SK-N-SH (cell line): ENCODE data around the gene TPRA1. TPM values are rescaled to one million over a fixed set of nuclear protein-coding genes. Genes with fewer than 3 reads are reported as not detected.

Experiments
- CTCF ChIA-PET: fragments of 300-600, 350-600 bp; formaldehyde crosslinking; extraction: SDS; loops from one replicate; lab custom pipeline; 2021; lab: Yijun Ruan, JAX
- POLR2A ChIA-PET: fragments of 350-600 bp; sonication (Branson Sonifier 250); formaldehyde crosslinking; extraction: SDS; loops from one replicate; lab custom pipeline; 2020; ENCODE audit warnings: antibody characterized with exemption, inconsistent platforms; lab: Yijun Ruan, JAX
- DNase-seq: peaks from one replicate; pipeline ENCODE4 v3.0.0; 2012
- H2AFZ ChIP-seq: fragments of 200-600 bp; sonication (generic); 2 replicates; pipeline ENCODE4 v1.8.1; 2016; ENCODE audit warnings: antibody characterized with exemption, mild to moderate bottlenecking, low read depth
- H3F3A ChIP-seq: fragments of 200-600 bp; sonication (generic); replicated peaks from 2 replicates; pipeline ENCODE3; 2016; ENCODE audit warnings: antibody characterized with exemption, mild to moderate bottlenecking; ENCODE audit not compliant: insufficient read depth
- H3K27ac ChIP-seq, 2 experiments: fragments of 200-500 bp in 1 of 2; fragments of 200-600 bp in 1 of 2; sonication (Bioruptor generic) in 1 of 2; sonication (generic), shearing (Covaris generic) in 1 of 2; 2 replicates each; pipeline versions ENCODE4 v1.5.1 to v1.6.1; 2014 to 2016; ENCODE audit warnings: low read depth in 2 of 2, inconsistent platforms in 1 of 2, low read length in 1 of 2, mild to moderate bottlenecking in 1 of 2, mixed read lengths in 1 of 2
- H3K27me3 ChIP-seq: fragments of 200-600 bp; sonication (generic), shearing (Covaris generic); 2 replicates; pipeline ENCODE4 v1.6.1; 2016; ENCODE audit warnings: mixed run types; ENCODE audit not compliant: insufficient read depth
- H3K36me3 ChIP-seq, 2 experiments: fragments of 200-500 bp in 1 of 2; fragments of 200-600 bp in 1 of 2; sonication (Bioruptor generic) in 1 of 2; sonication (generic) in 1 of 2; replicated peaks in 1 of 2; 2 replicates each; pipeline versions ENCODE3 to v1.5.1; 2014 to 2016; ENCODE audit warnings: low read length in 1 of 2, mild to moderate bottlenecking in 1 of 2; ENCODE audit not compliant: insufficient read depth in 2 of 2, control insufficient read depth in 1 of 2
- H3K4me1 ChIP-seq, 2 experiments: fragments of 200-500 bp in 1 of 2; fragments of 200-600 bp in 1 of 2; sonication (Bioruptor generic) in 1 of 2; sonication (generic), shearing (Covaris generic) in 1 of 2; 2 replicates each; pipeline versions ENCODE4 v1.5.1 to v1.6.1; 2014 to 2016; ENCODE audit warnings: low read depth in 1 of 2, low read length in 1 of 2, mixed run types in 1 of 2; ENCODE audit not compliant: insufficient read depth in 2 of 2, control insufficient read depth in 1 of 2
- H3K4me2 ChIP-seq: fragments of 200-600 bp; sonication (generic), shearing (Covaris generic); 2 replicates; pipeline ENCODE4 v1.6.1; 2017; ENCODE audit warnings: mixed run types
- H3K4me3 ChIP-seq, 2 experiments: fragments of 200-500 bp in 1 of 2; fragments of 200-600 bp in 1 of 2; sonication (Bioruptor generic) in 1 of 2; sonication (generic), shearing (Covaris generic) in 1 of 2; 2 replicates each; pipeline versions ENCODE4 v1.5.1 to v1.8.1; 2014 to 2016; ENCODE audit warnings: low read depth in 2 of 2, inconsistent platforms in 1 of 2, low read length in 1 of 2, mild to moderate bottlenecking in 1 of 2, mixed read lengths in 1 of 2, moderate library complexity in 1 of 2
- H3K79me2 ChIP-seq: fragments of 200-600 bp; sonication (generic); 2 replicates; pipeline ENCODE4 v1.8.1; 2017; ENCODE audit warnings: mild to moderate bottlenecking; ENCODE audit not compliant: insufficient read depth
- H3K9ac ChIP-seq: fragments of 200-600 bp; sonication (generic); 2 replicates; pipeline ENCODE4 v1.6.1; 2017; ENCODE audit warnings: mixed run types
- H3K9me2 ChIP-seq: fragments of 200-600 bp; sonication (generic); 2 replicates; pipeline ENCODE4 v1.6.1; 2017; ENCODE audit warnings: mixed run types
- H3K9me3 ChIP-seq: fragments of 200-600 bp; sonication (generic); 2 replicates; pipeline ENCODE4 v1.6.1; 2017; ENCODE audit warnings: mixed run types, mild to moderate bottlenecking, moderate library complexity
- H4K20me1 ChIP-seq: fragments of 200-600 bp; sonication (generic); 2 replicates; pipeline ENCODE4 v1.6.1; 2017; ENCODE audit warnings: mild to moderate bottlenecking, mixed run types; ENCODE audit not compliant: insufficient read depth
- CHD2 ChIP-seq: fragments of 150-350 bp; IDR thresholded peaks from 2 replicates; pipeline ENCODE4 v1.6.1; 2018; ENCODE audit warnings: low read length; ENCODE audit not compliant: partially characterized antibody
- EP300 ChIP-seq, 2 experiments: IDR thresholded peaks; 2 replicates each; pipeline versions ENCODE4 v1.4.0 to v1.6.1; 2012; ENCODE audit warnings: borderline replicate concordance in 1 of 2, low read depth in 1 of 2, low read length in 1 of 2
- EZH2phosphoT487 ChIP-seq: fragments of 200-600 bp; sonication (generic); IDR thresholded peaks from 2 replicates; pipeline ENCODE4 v1.6.1; 2017; ENCODE audit warnings: low read depth, mixed run types, mild to moderate bottlenecking, antibody characterized with exemption, moderate library complexity, borderline replicate concordance
- FOXJ3 ChIP-seq: sonication (generic); formaldehyde crosslinking; IDR thresholded peaks from 2 replicates; pipeline ENCODE4 v1.5.1; 2020; ENCODE audit warnings: mild to moderate bottlenecking, missing genetic modification reagents
- FOXM1 ChIP-seq: IDR thresholded peaks from 2 replicates; pipeline ENCODE4 v1.4.0; 2012; ENCODE audit warnings: low read depth, mild to moderate bottlenecking
- GABPA ChIP-seq: IDR thresholded peaks from 2 replicates; pipeline ENCODE4 v1.4.0; 2012; ENCODE audit warnings: low read depth, mild to moderate bottlenecking
- GATA2 ChIP-seq: sonication (generic); formaldehyde crosslinking; IDR thresholded peaks from 2 replicates; pipeline ENCODE4 v1.5.0; 2020; ENCODE audit warnings: mild to moderate bottlenecking, missing genetic modification reagents
- IRF3 ChIP-seq: fragments of 150-350 bp; IDR thresholded peaks from 2 replicates; pipeline ENCODE4 v1.6.1; 2016; ENCODE audit warnings: mild to moderate bottlenecking, low read depth, low read length
- MEF2A ChIP-seq: IDR thresholded peaks from 2 replicates; pipeline ENCODE4 v1.4.0; 2012; ENCODE audit warnings: low read depth, borderline replicate concordance
- PBX3 ChIP-seq: IDR thresholded peaks from 2 replicates; pipeline ENCODE4; 2012
- RCOR1 ChIP-seq: fragments of 150-350 bp; IDR thresholded peaks from 2 replicates; pipeline ENCODE4 v1.6.1; 2017; ENCODE audit warnings: antibody characterized with exemption, low read length
- RFX5 ChIP-seq: IDR thresholded peaks from 2 replicates; pipeline ENCODE4 v1.6.1; 2012; ENCODE audit warnings: mild to moderate bottlenecking, improper control_type of control experiment, low read length
- TAF1 ChIP-seq: IDR thresholded peaks from 2 replicates; pipeline ENCODE4 v1.6.1; 2012; ENCODE audit warnings: low read depth, mild to moderate bottlenecking, low read length, moderate library complexity, borderline replicate concordance
- TEAD4 ChIP-seq: IDR thresholded peaks from 2 replicates; pipeline ENCODE4 v1.4.0; 2012; ENCODE audit warnings: mild to moderate bottlenecking, borderline replicate concordance; ENCODE audit not compliant: insufficient read depth
- WGBS: methylation state at CpG from one replicate; pipeline ENCODE4 v1.1.6; 2017; ENCODE audit warnings: low lambda C conversion rate; 5-methylcytosine and 5-hydroxymethylcytosine counted together
- polyA plus RNA-seq, 3 experiments: library from polyadenylated mRNA; depleted of rRNA; stranded (reverse); fragments of >200 nt; gene quantifications; 2 replicates each; pipeline ENCODE4 v1.2.3, GENCODE V29; 2012
- TF ChIP-seq, protein P1 (sequence below): IDR thresholded peaks from 2 replicates; pipeline ENCODE4 v1.6.1; 2012; ENCODE audit warnings: mild to moderate bottlenecking, low read depth, low read length, moderate library complexity
- TF ChIP-seq, protein P2 (sequence below): fragments of 200-600 bp; sonication (generic); IDR thresholded peaks from 2 replicates; pipeline ENCODE4 v1.6.1; 2017; ENCODE audit warnings: antibody characterized with exemption, mild to moderate bottlenecking, moderate library complexity

TPRA1 gene
- polyA plus RNA-seq, 1 of the 3 experiments (the other 2 are of a cell fraction): 26.3 TPM

GRCh38 chr3:127552038-127552437 is 38.5 kb downstream of the TPRA1 start:
- Histone ChIP-seq H3K9me3 (no peaks in the 10 kb centered on the region), H3K27ac (peak overlapping the region in 1 of 2 experiments; percentile 62; a peak in 2 of 4 replicates), H3K9ac (no peak overlapping the region), H4K20me1 (no peaks in the 10 kb centered on the region), H2AFZ (no peak overlapping the region), H3K9me2 (no peaks in the 10 kb centered on the region), H3F3A (no peaks in the 10 kb centered on the region), H3K4me2 (no peak overlapping the region), H3K4me3 (no peak overlapping the region), H3K79me2 (no peaks in the 10 kb centered on the region), H3K36me3 (no peaks in the 10 kb centered on the region), H3K27me3 (no peaks in the 10 kb centered on the region), H3K4me1 (peaks cover 0 to 33% of the 10 kb centered on the region in 2 experiments; a peak in 2 of 4 replicates)
- peak; percentile 82 for DNase-seq
- POLR2A ChIA-PET: interaction anchor here (0.7 kb wide), 1 partner anchor 16 kb away, joined by 3 read pairs; no protein-coding TSS in a partner anchor
- TF ChIP-seq IRF3 (no peak), FOXJ3 (CRISPR knock-in tag) (peak; percentile 37; the same call in 1 of the 2 replicates), GATA2 (CRISPR knock-in tag) (peak; percentile 58), RCOR1 (peak; percentile 88), EP300 (IDR thresholded peaks at IDR 0.05; ENCODE audit: borderline replicate concordance in 1 of 2, low read depth in 1 of 2, low read length in 1 of 2) (peak in 1 of 2 experiments; percentile 76; a peak in 2 of 4 replicates), TEAD4 (no peak), CHD2 (peak; percentile 81)
- CTCF ChIA-PET: interaction anchor here (1.1 to 3.9 kb wide), 4 partner anchors 8 to 800 kb away, joined by 3 to 24 read pairs (median 4); no protein-coding TSS in a partner anchor
- WGBS: 8% methylated on average over 1 of the region's 1 CpG

GRCh38 chr3:127551178-127551577 is 39.4 kb downstream of the TPRA1 start:
- H3K4me3 ChIP-seq: no peak overlapping the region
- POLR2A ChIA-PET: no interaction called here
- H4K20me1 ChIP-seq: no peaks in the 10 kb centered on the region
- no peak overlapping the region for H2AFZ ChIP-seq
- no peak overlapping the region for H3K4me2 ChIP-seq
- H3K36me3 ChIP-seq: no peaks in the 10 kb centered on the region
- DNase-seq: no peak
- peaks cover 0 to 39% of the 10 kb centered on the region in 2 experiments; a peak in 2 of 4 replicates for H3K4me1 ChIP-seq
- H3K9ac ChIP-seq: no peak overlapping the region
- WGBS: 96% methylated on average over 4 of the region's 7 CpGs
- no peaks in the 10 kb centered on the region for H3K79me2 ChIP-seq
- H3K27ac ChIP-seq: peak overlapping the region in 1 of 2 experiments; percentile 62; a peak in 2 of 4 replicates
- no peaks in the 10 kb centered on the region for H3K9me3 ChIP-seq
- CTCF ChIA-PET: interaction anchor here (0.7 to 3.9 kb wide), 5 partner anchors 15 to 871 kb away, joined by 3 to 24 read pairs (median 3); no protein-coding TSS in a partner anchor
- H3K9me2 ChIP-seq: no peaks in the 10 kb centered on the region
- no peaks in the 10 kb centered on the region for H3K27me3 ChIP-seq
- no peaks in the 10 kb centered on the region for H3F3A ChIP-seq
- TF ChIP-seq MEF2A (no peak), GABPA (no peak), GATA2 (CRISPR knock-in tag) (no peak), TAF1 (no peak), EZH2phosphoT487 (no peak), RFX5 (no peak), FOXM1 (no peak), PBX3 (no peak), TEAD4 (no peak)
- TF ChIP-seq, protein P1, sequence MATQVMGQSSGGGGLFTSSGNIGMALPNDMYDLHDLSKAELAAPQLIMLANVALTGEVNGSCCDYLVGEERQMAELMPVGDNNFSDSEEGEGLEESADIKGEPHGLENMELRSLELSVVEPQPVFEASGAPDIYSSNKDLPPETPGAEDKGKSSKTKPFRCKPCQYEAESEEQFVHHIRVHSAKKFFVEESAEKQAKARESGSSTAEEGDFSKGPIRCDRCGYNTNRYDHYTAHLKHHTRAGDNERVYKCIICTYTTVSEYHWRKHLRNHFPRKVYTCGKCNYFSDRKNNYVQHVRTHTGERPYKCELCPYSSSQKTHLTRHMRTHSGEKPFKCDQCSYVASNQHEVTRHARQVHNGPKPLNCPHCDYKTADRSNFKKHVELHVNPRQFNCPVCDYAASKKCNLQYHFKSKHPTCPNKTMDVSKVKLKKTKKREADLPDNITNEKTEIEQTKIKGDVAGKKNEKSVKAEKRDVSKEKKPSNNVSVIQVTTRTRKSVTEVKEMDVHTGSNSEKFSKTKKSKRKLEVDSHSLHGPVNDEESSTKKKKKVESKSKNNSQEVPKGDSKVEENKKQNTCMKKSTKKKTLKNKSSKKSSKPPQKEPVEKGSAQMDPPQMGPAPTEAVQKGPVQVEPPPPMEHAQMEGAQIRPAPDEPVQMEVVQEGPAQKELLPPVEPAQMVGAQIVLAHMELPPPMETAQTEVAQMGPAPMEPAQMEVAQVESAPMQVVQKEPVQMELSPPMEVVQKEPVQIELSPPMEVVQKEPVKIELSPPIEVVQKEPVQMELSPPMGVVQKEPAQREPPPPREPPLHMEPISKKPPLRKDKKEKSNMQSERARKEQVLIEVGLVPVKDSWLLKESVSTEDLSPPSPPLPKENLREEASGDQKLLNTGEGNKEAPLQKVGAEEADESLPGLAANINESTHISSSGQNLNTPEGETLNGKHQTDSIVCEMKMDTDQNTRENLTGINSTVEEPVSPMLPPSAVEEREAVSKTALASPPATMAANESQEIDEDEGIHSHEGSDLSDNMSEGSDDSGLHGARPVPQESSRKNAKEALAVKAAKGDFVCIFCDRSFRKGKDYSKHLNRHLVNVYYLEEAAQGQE: no peak
- TF ChIP-seq, protein P2, sequence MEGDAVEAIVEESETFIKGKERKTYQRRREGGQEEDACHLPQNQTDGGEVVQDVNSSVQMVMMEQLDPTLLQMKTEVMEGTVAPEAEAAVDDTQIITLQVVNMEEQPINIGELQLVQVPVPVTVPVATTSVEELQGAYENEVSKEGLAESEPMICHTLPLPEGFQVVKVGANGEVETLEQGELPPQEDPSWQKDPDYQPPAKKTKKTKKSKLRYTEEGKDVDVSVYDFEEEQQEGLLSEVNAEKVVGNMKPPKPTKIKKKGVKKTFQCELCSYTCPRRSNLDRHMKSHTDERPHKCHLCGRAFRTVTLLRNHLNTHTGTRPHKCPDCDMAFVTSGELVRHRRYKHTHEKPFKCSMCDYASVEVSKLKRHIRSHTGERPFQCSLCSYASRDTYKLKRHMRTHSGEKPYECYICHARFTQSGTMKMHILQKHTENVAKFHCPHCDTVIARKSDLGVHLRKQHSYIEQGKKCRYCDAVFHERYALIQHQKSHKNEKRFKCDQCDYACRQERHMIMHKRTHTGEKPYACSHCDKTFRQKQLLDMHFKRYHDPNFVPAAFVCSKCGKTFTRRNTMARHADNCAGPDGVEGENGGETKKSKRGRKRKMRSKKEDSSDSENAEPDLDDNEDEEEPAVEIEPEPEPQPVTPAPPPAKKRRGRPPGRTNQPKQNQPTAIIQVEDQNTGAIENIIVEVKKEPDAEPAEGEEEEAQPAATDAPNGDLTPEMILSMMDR: no peak
